GM19238 (cell line): Measurements from ENCODE around the gene SPINK5.
"Not testable (repeated sequence)": the region's sequence is repeated elsewhere in the genome, so short reads cannot be mapped to it uniquely, and the experiment has no call there.

ENCODE experiments used
- DNase-seq: peaks from one replicate; pipeline ENCODE4 v3.0.0; 2011; ENCODE audit warnings: low spot score; ENCODE audit not compliant: insufficient read length

Gene SPINK5

GRCh38 chr5:148063861-148064260 lies at the start of gene SPINK5:
Gene SPINK5, plus strand, starts transcription at chr5:148063980. Its CDS starts 65 bp downstream, at chr5:148064045.
- no peak for DNase-seq

GRCh38 chr5:148014276-148014675 lies 49.5 kb upstream of the SPINK5 start:
- no peak for DNase-seq

GRCh38 chr5:148020257-148020988 lies 43.4 kb upstream of the SPINK5 start:
- no peak for DNase-seq

GRCh38 chr5:148027505-148027904 lies 36.3 kb upstream of the SPINK5 start:
- DNase-seq = no peak

- no peak for DNase-seq
Observed at GRCh38 chr5:148029131-148029530, 34.6 kb upstream of the SPINK5 start.

- DNase-seq = no peak
Observed at GRCh38 chr5:148033134-148033533, 30.6 kb upstream of the SPINK5 start.

GRCh38 chr5:148035676-148036075 lies 28.1 kb upstream of the SPINK5 start:
- DNase-seq = no peak

GRCh38 chr5:148042881-148043280 lies 20.9 kb upstream of the SPINK5 start:
- DNase-seq = no peak

GRCh38 chr5:148043705-148044104 lies 20.1 kb upstream of the SPINK5 start:
- DNase-seq = no peak

GRCh38 chr5:148055160-148055559 lies 8.6 kb upstream of the SPINK5 start:
- DNase-seq = not testable (repeated sequence)

- DNase-seq = no peak
Observed at GRCh38 chr5:148060309-148060708, 3.5 kb upstream of the SPINK5 start.

- no peak for DNase-seq
Observed at GRCh38 chr5:148060881-148061280, 2.9 kb upstream of the SPINK5 start.

- no peak for DNase-seq
Observed at GRCh38 chr5:148070621-148071020, 6.8 kb downstream of the SPINK5 start.

GRCh38 chr5:148072207-148072606 lies 8.4 kb downstream of the SPINK5 start:
- no peak for DNase-seq

GRCh38 chr5:148075529-148075928 lies 11.7 kb downstream of the SPINK5 start:
- DNase-seq = no peak

GRCh38 chr5:148083203-148083602 lies 19.4 kb downstream of the SPINK5 start:
- DNase-seq = no peak

- DNase-seq = no peak
Observed at GRCh38 chr5:148084269-148084668, 20.5 kb downstream of the SPINK5 start.

GRCh38 chr5:148085310-148085709 lies 21.5 kb downstream of the SPINK5 start:
- DNase-seq = no peak

- no peak for DNase-seq
Observed at GRCh38 chr5:148085977-148086705, 22.4 kb downstream of the SPINK5 start.

GRCh38 chr5:148090146-148090772 lies 26.5 kb downstream of the SPINK5 start:
- DNase-seq = no peak

- DNase-seq = no peak
Observed at GRCh38 chr5:148090773-148091250, 27.0 kb downstream of the SPINK5 start.
